ENCODE measurements around the gene MYCBP2.

GRCh38 chr13:77233159-77233558 is 93.7 kb downstream of the MYCBP2 start:
- TF ChIP-seq CTCF (IDR thresholded peaks at IDR 0.05) (no peak), EP300 (IDR thresholded peaks at IDR 0.05) (no peak)

Measured in tibial nerve (tissue), 4 donors.